Stimulated activated CD8-positive, alpha-beta memory T cell treated with anti-CD3 and anti-CD28 coated beads, Interleukin-7, amount 100 ng/mL, for 1 hour (primary cell): ENCODE measurements around the gene EML1.

Source experiments
- DNase-seq, 2 donors: peaks; one replicate each; pipeline ENCODE4 v3.0.0-alpha.2; 2020; ENCODE audit warnings: low read depth in 2 of 2

Gene EML1

GRCh38 chr14:99871771-99872170 is 78.6 kb downstream of the EML1 start:
- DNase-seq = no peak

- no peak for DNase-seq
Observed at GRCh38 chr14:99872786-99873440, 79.7 kb downstream of the EML1 start.

- DNase-seq = no peak
Observed at GRCh38 chr14:99873653-99874052, 80.4 kb downstream of the EML1 start.

GRCh38 chr14:99874306-99874705 is 81.1 kb downstream of the EML1 start:
- DNase-seq = no peak

GRCh38 chr14:99875421-99875820 is 82.2 kb downstream of the EML1 start:
- DNase-seq = no peak

- DNase-seq = no peak
Observed at GRCh38 chr14:99875836-99876235, 82.6 kb downstream of the EML1 start.

- no peak for DNase-seq
Observed at GRCh38 chr14:99876406-99876805, 83.2 kb downstream of the EML1 start.

- DNase-seq = no peak
Observed at GRCh38 chr14:99878563-99878962, 85.3 kb downstream of the EML1 start.

GRCh38 chr14:99879401-99880295 is 86.4 kb downstream of the EML1 start:
- DNase-seq = no peak

GRCh38 chr14:99880651-99881420 is 87.6 kb downstream of the EML1 start:
- no peak for DNase-seq

- no peak for DNase-seq
Observed at GRCh38 chr14:99883866-99884650, 90.8 kb downstream of the EML1 start.

- no peak for DNase-seq
Observed at GRCh38 chr14:99884834-99885648, 91.8 kb downstream of the EML1 start.

- DNase-seq = no peak
Observed at GRCh38 chr14:99885649-99885958, 92.4 kb downstream of the EML1 start.

- no peak for DNase-seq
Observed at GRCh38 chr14:99887407-99887806, 94.2 kb downstream of the EML1 start.

- no peak for DNase-seq
Observed at GRCh38 chr14:99888149-99888548, 94.9 kb downstream of the EML1 start.

- no peak for DNase-seq
Observed at GRCh38 chr14:99889268-99889667, 96.1 kb downstream of the EML1 start.

GRCh38 chr14:99891266-99891665 is 98.1 kb downstream of the EML1 start:
- DNase-seq = no peak

GRCh38 chr14:99891900-99892299 is 98.7 kb downstream of the EML1 start:
- DNase-seq = no peak

- no peak for DNase-seq
Observed at GRCh38 chr14:99892406-99892805, 99.2 kb downstream of the EML1 start.

- DNase-seq = no peak
Observed at GRCh38 chr14:99896361-99896760, 103.1 kb downstream of the EML1 start.

- no peak for DNase-seq
Observed at GRCh38 chr14:99899578-99900178, 106.5 kb downstream of the EML1 start.
